ENCODE results near the gene OR11A1.

Gene OR11A1

GRCh38 chr6:29491574-29491973 lies 34.7 kb upstream of the OR11A1 start:
- in situ Hi-C loops (cut with MboI; ENCODE audit: low pct_unique_long_range_greater_than_20kb, low sequenced_read_pairs, unreplicated experiment), result no loop called here
- no peak for DNase-seq (ENCODE audit: low spot score)
- TF ChIP-seq CTCF (IDR thresholded peaks at IDR 0.05; ENCODE audit: extremely low read depth, insufficient read depth, missing control alignments), result no peak

- TF ChIP-seq CTCF (IDR thresholded peaks at IDR 0.05; ENCODE audit: extremely low read depth, insufficient read depth, missing control alignments), result no peak
- in situ Hi-C loops (cut with MboI; ENCODE audit: low pct_unique_long_range_greater_than_20kb, low sequenced_read_pairs, unreplicated experiment), result no loop called here
- DNase-seq (ENCODE audit: low spot score), result no peak
Measured at GRCh38 chr6:29490552-29490951, 33.7 kb upstream of the OR11A1 start.

GRCh38 chr6:29490055-29490454 lies 33.2 kb upstream of the OR11A1 start:
- DNase-seq (ENCODE audit: low spot score), result no peak
- no peak for TF ChIP-seq CTCF (IDR thresholded peaks at IDR 0.05; ENCODE audit: extremely low read depth, insufficient read depth, missing control alignments)
- in situ Hi-C loops (cut with MboI; ENCODE audit: low pct_unique_long_range_greater_than_20kb, low sequenced_read_pairs, unreplicated experiment), result no loop called here

- TF ChIP-seq CTCF (IDR thresholded peaks at IDR 0.05; ENCODE audit: extremely low read depth, insufficient read depth, missing control alignments), result no peak
- in situ Hi-C loops (cut with MboI; ENCODE audit: low pct_unique_long_range_greater_than_20kb, low sequenced_read_pairs, unreplicated experiment), result no loop called here
- no peak for DNase-seq (ENCODE audit: low spot score)
Measured at GRCh38 chr6:29489286-29489685, 32.4 kb upstream of the OR11A1 start.

- no peak for TF ChIP-seq CTCF (IDR thresholded peaks at IDR 0.05; ENCODE audit: extremely low read depth, insufficient read depth, missing control alignments)
- in situ Hi-C loops (cut with MboI; ENCODE audit: low pct_unique_long_range_greater_than_20kb, low sequenced_read_pairs, unreplicated experiment), result no loop called here
- DNase-seq (ENCODE audit: low spot score), result no peak
Measured at GRCh38 chr6:29488874-29489273, 32.0 kb upstream of the OR11A1 start.

- TF ChIP-seq CTCF (IDR thresholded peaks at IDR 0.05; ENCODE audit: extremely low read depth, insufficient read depth, missing control alignments), result no peak
- in situ Hi-C loops (cut with MboI; ENCODE audit: low pct_unique_long_range_greater_than_20kb, low sequenced_read_pairs, unreplicated experiment), result no loop called here
- DNase-seq (ENCODE audit: low spot score), result no peak
Measured at GRCh38 chr6:29487660-29488059, 30.8 kb upstream of the OR11A1 start, which contains the start of gene MAS1L. MAS1L (minus strand) TSS chr6:29487956; CDS start chr6:29487902, 54 bp downstream.

- no peak for TF ChIP-seq CTCF (IDR thresholded peaks at IDR 0.05; ENCODE audit: extremely low read depth, insufficient read depth, missing control alignments)
- in situ Hi-C loops (cut with MboI; ENCODE audit: low pct_unique_long_range_greater_than_20kb, low sequenced_read_pairs, unreplicated experiment), result no loop called here
- no peak for DNase-seq (ENCODE audit: low spot score)
Measured at GRCh38 chr6:29487131-29487530, 30.3 kb upstream of the OR11A1 start.

Measured in GM13977 (cell line).